KOPT-K1 (cell line): Measurements from ENCODE around the gene HADHB.

Source experiments
- H3K27ac ChIP-seq: fragments of 200-600 bp; sonication (generic); 2 replicates; pipeline ENCODE4 v1.5.1; 2016; ENCODE audit warnings: antibody characterized with exemption, mild to moderate bottlenecking, low read depth, low read length; ENCODE audit not compliant: poor library complexity, severe bottlenecking
- H3K36me3 ChIP-seq: fragments of 200-600 bp; sonication (generic); 2 replicates; pipeline ENCODE4 v1.5.1; 2017; ENCODE audit warnings: antibody characterized with exemption, mild to moderate bottlenecking, low read length, moderate library complexity; ENCODE audit not compliant: insufficient read depth
- H3K9me3 ChIP-seq: fragments of 200-600 bp; sonication (generic); 2 replicates; pipeline ENCODE4 v1.5.1; 2017; ENCODE audit warnings: antibody characterized with exemption, low read length, mild to moderate bottlenecking; ENCODE audit not compliant: insufficient read depth, poor library complexity, severe bottlenecking

HADHB gene

GRCh38 chr2:26244309-26245230, at the start of gene HADHB, which contains the start of gene HADHA:
TSS of gene HADHB (plus strand) at chr2:26244939. CDS start at chr2:26254255, 9,316 bp downstream.
TSS of gene HADHA (minus strand) at chr2:26244632. CDS start at chr2:26244596, 36 bp downstream.
- Histone ChIP-seq H3K9me3 (no peaks in the 10 kb centered on the region), H3K36me3 (no peaks in the 10 kb centered on the region), H3K27ac (peak within 1 kb of the TSS; percentile 95)

DNA sequence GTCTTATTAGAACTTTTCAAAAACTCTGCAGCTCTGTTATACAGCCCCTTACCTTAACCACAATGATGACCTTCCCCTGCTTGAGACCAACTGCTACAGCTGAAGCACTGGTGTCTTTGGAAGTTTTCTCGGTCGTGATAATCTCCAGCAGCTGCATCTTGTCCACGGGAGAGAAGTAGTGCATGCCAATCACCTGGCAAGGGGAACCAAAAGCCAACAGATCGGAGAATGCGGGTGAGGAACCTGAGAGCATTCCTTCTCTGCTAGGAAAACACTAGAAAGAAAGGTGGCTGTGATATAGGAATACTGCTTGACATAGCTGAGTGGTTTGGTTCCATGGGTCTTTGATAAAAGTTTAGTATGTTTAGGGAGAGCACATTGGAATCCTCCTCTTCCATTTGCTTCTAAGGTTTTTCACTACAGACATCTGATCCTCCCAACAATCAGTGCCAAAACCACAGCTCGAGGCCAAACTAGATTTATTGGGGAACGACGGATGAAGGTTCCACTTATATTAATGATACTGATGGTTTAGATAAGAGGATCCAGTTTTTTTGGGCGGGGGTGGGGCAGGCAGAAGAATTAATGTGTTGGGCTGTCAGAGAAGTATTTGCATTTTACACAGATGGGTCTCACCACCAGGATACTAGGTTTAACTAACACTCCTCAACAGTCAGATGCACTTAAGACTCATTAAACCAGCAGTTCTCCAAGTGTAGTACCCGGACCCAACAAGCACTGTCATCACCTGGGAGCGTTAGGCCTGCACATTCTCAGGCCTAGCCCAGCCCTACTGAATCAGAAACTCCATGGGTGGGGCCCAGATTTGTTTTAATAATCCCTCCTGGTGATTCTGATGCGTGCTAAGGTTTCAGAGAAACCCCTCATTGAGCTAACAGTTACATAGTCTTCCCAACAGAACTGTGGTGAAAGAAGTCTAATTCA, 49.4 kb upstream of the HADHB start:
- Histone ChIP-seq H3K9me3 (no peaks in the 10 kb centered on the region), H3K27ac (no peak overlapping the region), H3K36me3 (peaks cover 100% of the 10 kb centered on the region)

DNA sequence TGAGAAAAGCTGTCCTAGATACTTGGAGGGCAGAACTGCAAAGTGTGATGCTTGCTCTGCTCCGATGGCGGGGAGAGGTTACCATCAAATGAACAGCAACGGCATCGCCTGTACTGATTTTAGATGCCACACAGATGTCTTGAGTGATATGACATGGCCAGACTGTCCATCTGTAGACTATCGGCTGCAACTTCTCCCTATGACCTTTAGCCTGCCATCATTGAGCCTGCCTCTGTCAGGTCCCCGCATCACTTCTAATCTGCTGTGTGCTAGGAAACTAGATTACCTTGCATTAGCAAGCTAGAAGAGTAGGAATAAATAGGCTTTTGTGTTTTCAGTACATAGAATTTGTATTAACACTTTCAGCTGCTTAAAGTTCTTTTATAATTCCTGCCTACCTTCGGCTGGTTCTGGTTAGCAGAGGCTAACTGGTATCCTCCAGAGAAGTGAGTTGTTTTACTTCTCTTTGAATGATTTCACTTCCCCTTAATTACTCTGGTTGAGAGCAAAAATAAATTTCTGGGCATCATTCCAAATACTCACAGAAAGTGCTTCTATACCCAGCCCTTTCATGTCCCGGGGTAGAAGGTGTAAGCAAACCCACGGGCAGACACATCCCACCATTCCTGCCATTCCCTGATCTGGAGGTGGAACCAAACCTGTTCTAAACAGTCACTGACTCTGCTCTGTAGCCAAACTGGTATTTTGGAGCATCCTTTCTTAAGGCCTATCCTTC, 47.9 kb upstream of the HADHB start:
- Histone ChIP-seq H3K36me3 (peaks cover 100% of the 10 kb centered on the region), H3K9me3 (no peaks in the 10 kb centered on the region), H3K27ac (no peak overlapping the region)

GRCh38 chr2:26197516-26197915, 47.2 kb upstream of the HADHB start:
- Histone ChIP-seq H3K9me3 (no peaks in the 10 kb centered on the region), H3K36me3 (peaks cover 100% of the 10 kb centered on the region), H3K27ac (no peak overlapping the region)

DNA sequence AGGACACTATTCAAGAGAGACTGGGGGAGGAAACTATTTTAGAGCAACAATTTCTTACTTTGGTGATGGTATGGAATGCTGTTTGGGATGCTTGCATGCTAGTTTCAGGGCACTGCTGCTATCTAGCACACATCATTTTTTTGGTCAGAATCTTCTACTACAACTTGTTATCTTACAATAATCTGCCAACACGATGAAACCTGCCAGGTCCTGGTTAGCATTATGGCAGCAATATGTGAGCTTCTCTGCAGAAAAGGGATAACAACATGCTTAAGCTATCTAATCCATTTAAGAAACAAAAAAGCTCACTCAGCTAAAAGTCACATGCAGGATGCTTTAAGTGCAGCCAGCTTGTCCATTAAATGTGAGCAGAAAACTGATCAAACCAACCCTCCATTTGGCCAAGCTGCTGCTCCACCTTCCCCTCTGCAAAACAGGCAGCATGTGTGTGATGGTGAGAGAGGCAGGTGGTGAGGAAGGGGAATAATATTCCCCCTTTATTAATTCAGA, 41.7 kb upstream of the HADHB start:
- no peaks in the 10 kb centered on the region for H3K9me3 ChIP-seq
- H3K27ac ChIP-seq: no peak overlapping the region
- H3K36me3 ChIP-seq: peaks cover 99% of the 10 kb centered on the region

- Histone ChIP-seq H3K36me3 (peaks cover 99% of the 10 kb centered on the region), H3K27ac (no peak overlapping the region), H3K9me3 (no peaks in the 10 kb centered on the region)
Measured at GRCh38 chr2:26203906-26204305, 40.8 kb upstream of the HADHB start.

DNA sequence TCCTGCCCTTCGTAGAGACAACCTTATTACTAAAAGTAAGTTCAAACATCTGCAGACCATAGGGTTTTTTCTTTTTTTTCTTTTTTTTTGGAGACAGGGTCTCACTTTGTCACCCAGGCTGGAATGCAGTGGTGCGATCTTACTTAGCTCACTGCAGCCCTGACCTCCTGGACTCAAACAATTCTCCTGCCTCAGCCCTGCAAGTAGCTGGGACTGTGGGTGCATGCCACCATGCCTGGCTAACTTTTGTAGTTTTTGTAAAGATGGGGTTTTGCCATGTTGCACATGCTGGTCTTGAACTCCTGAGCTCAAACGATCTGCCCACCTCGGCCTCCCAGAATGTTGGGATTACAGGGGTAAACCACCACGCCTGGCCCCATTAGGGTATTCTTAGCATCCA, 32.7 kb upstream of the HADHB start:
- Histone ChIP-seq H3K9me3 (no peaks in the 10 kb centered on the region), H3K27ac (no peak overlapping the region), H3K36me3 (peaks cover 100% of the 10 kb centered on the region)

DNA sequence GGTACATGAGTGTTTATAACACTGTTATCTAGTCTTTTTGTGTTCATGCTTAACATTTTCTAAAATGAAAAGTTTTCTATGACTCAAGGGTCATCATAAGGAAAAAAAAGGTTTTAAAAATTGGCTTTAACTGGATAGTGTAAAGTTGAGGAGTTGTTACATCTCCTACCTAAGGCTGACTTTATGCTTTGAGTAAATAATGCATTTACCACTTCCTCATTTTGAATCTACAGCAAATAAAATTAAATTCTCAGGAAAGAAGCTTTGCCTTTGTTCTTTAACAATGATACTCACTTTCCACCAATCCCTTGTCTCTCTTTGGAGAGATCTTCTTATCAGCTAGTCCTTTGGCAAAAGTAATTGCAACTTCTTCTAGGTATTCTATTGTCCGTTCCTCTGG, 30.0 kb upstream of the HADHB start:
- Histone ChIP-seq H3K9me3 (no peaks in the 10 kb centered on the region), H3K27ac (no peak overlapping the region), H3K36me3 (peaks cover 92% of the 10 kb centered on the region)

- Histone ChIP-seq H3K36me3 (peaks cover 92% of the 10 kb centered on the region), H3K27ac (no peak overlapping the region), H3K9me3 (no peaks in the 10 kb centered on the region)
Measured at GRCh38 chr2:26215833-26216232, 28.9 kb upstream of the HADHB start.

DNA sequence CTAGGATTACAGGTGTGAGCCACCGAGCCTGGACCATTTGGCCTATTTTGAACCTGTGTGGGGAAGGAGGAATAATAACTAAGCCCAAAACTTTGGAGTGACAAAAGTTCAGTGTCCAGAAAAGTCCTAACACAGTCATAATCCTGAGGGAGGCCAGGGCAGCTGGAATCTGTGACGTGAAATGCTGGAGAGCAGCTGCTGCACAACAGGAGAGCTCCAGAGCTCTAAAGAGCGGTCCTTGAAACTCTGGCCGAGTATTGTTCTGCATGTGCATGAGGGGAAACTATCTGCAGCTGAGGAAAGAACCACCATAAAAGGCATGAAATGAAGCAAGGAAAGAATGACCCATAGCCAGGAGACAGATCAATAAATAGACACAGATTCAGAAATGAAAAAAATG, 28.2 kb upstream of the HADHB start:
- H3K36me3 ChIP-seq: peaks cover 90% of the 10 kb centered on the region
- H3K27ac ChIP-seq: no peak overlapping the region

DNA sequence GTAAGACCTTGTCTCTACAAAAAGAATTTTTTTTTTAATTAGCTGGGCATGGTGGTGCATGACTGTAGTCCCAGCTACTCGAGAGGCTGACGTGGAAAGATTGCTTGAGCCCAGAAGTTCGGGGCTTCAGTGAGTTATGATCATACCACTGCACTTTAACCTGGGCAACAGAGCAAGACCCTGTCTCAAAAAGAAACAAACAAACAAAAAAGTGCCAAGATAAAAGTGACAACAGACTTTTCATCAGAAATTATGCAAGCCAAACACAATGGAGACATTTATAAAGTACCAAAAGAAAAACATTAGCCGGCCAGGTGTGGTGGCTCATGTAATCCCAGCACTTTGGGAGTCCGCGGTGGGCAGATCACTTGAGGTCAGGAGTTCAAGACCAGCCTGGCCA, 27.0 kb upstream of the HADHB start:
- Histone ChIP-seq H3K9me3 (no peaks in the 10 kb centered on the region), H3K36me3 (peaks cover 90% of the 10 kb centered on the region), H3K27ac (no peak overlapping the region)

More for the DNA sequence above, 28.2 kb upstream of the HADHB start:
- no peaks in the 10 kb centered on the region for H3K9me3 ChIP-seq

DNA sequence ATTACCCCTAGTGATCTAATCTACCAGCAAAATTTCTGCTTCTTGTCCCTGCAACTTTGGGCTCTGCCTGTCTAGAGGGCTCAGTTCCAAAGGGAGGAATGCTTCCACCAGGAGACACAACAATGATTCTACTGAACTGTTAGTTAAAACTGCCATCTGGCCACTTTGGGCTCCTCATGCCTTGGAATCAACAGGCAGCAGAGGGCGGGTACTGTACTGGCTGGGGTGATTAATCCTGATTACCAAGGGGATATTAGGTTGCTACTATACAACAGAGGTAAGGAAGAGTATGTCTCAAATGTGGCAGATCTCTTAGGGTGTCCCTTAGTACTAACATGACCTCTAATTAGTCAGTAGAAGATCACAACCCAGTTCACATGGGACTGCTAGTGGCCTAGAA, 21.7 kb upstream of the HADHB start:
- peaks cover 4% of the 10 kb centered on the region for H3K9me3 ChIP-seq
- no peak overlapping the region for H3K27ac ChIP-seq
- peaks cover 86% of the 10 kb centered on the region for H3K36me3 ChIP-seq

DNA sequence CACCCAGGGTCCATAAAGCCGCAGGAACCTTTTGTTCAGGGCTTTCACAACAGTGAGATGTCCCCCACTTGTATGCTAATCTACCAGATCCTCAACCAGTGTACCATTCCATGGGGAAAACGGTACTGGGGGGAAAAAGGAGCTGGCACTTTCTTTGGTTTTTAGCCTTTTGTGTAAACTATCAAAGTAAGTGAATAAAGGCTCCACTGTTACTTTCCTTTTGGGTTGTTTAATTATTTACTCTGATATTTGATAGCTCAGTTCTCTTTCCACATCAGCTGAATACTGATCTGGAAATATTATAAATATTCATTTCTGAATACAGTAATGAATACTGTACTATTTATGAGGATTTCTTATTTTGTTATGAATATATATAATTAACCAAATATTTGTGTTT, 20.6 kb upstream of the HADHB start:
- H3K27ac ChIP-seq: no peak overlapping the region
- peaks cover 93% of the 10 kb centered on the region for H3K36me3 ChIP-seq
- peaks cover 4% of the 10 kb centered on the region for H3K9me3 ChIP-seq

GRCh38 chr2:26229595-26229994, 15.1 kb upstream of the HADHB start:
- no peak overlapping the region for H3K27ac ChIP-seq
- H3K36me3 ChIP-seq: peaks cover 98% of the 10 kb centered on the region
- H3K9me3 ChIP-seq: peaks cover 4% of the 10 kb centered on the region
